ENCODE data around the gene UBAP1. TPM values are rescaled to one million over a fixed set of nuclear protein-coding genes. Genes with fewer than 3 reads are reported as not detected.
A peak's percentile ranks its signal among the peaks of the same experiment; 100 is the strongest.

Gene UBAP1
- total and polyA plus RNA-seq, 2 of the 4 experiments (the other 2 are of a cell fraction), result 30.6 to 37.0 TPM

GRCh38 chr9:34254141-34254913, 75.5 kb downstream of the UBAP1 start:
- Histone ChIP-seq H4K5ac (ENCODE audit: low read depth, low read length) (0 out of 2 replicates have a peak overlapping the region, but pooled peaks have one; percentile 19), H2BK20ac (ENCODE audit: low read depth, low read length) (peak overlapping the region; percentile 72), H4K20me1 (ENCODE audit: insufficient read depth, low read length) (peaks cover 6% of the 10 kb centered on the region), H3K18ac (ENCODE audit: low read depth, low read length) (no peak overlapping the region), H3K27ac (ENCODE audit: insufficient read depth, low read length) (peak overlapping the region; percentile 31; the same call in 1 of the 2 replicates), H3K27me3 (ENCODE audit: control insufficient read depth, insufficient read depth, low read length) (no peaks in the 10 kb centered on the region), H4K8ac (ENCODE audit: low read depth in 2 of 2, low read length in 2 of 2) (peak overlapping the region; percentile 4 to 75), H4K91ac (ENCODE audit: insufficient read depth, low read depth, low read length) (peak overlapping the region; percentile 82), H3K4me1 (ENCODE audit: control insufficient read depth, insufficient read depth, low read length) (peaks cover 22% of the 10 kb centered on the region), H3K23ac (ENCODE audit: low read depth, low read length) (peak overlapping the region; percentile 44; the same call in 1 of the 2 replicates), H3K4me2 (ENCODE audit: low read depth, low read length) (peak overlapping the region; percentile 41; the same call in 1 of the 2 replicates), H2AFZ (replicated peaks; ENCODE audit: low read length, poor library complexity) (peak overlapping the region; percentile 74), H3K4ac (ENCODE audit: low read depth, low read length) (peak overlapping the region; percentile 75), H2BK120ac (ENCODE audit: low read depth, low read length) (peak overlapping the region; percentile 56), H2BK5ac (ENCODE audit: low read depth, low read length, poor library complexity, severe bottlenecking) (peak overlapping the region; percentile 65), H3K9ac (ENCODE audit: low read depth, low read length) (no peak overlapping the region), H3K9me1 (ENCODE audit: insufficient read depth, low read length) (peaks cover 4% of the 10 kb centered on the region; the same call in 1 of the 2 replicates), H3K9me3 (ENCODE audit: control insufficient read depth, insufficient read depth, low read length) (no peaks in the 10 kb centered on the region), H3K79me1 (ENCODE audit: low read depth in 1 of 2, low read length in 2 of 2) (peaks cover 5 to 36% of the 10 kb centered on the region in 2 experiments; a peak in 2 of 4 replicates), H3K36me3 (ENCODE audit: control insufficient read depth, insufficient read depth, low read length) (peaks cover 31% of the 10 kb centered on the region), H2AK9ac (replicated peaks; ENCODE audit: low read depth, low read length, poor library complexity) (peak overlapping the region; percentile 78), H3K56ac (ENCODE audit: extremely low read depth, insufficient read depth, low read length) (no peak overlapping the region), H2AK5ac (ENCODE audit: low read depth, low read length) (peak overlapping the region; percentile 80), H3K14ac (replicated peaks; ENCODE audit: low read depth, low read length) (no peak overlapping the region; the same call in 1 of the 2 replicates), H3K4me3 (ENCODE audit: insufficient read depth, low read depth, low read length) (no peak overlapping the region), H2BK15ac (ENCODE audit: low read depth, low read length) (0 out of 3 replicates have a peak overlapping the region, but pooled peaks have one; percentile 27)
- WGBS, 2 experiments (ENCODE audit: extremely low coverage in 2 of 2, insufficient read length in 1 of 2), result 66% methylated on average over 5 of the region's 16 CpGs; no CpG with 5 or more reads in 1 of the 2 experiments
- dilution Hi-C loops (cut with HindIII; ENCODE audit: low sequenced_read_pairs, unreplicated experiment), result no loop called here
- in situ Hi-C loops (cut with MboI; ENCODE audit: low sequenced_read_pairs), result loop anchor here (5.0 kb wide), 1 partner anchor 127 kb away; the partner anchor contains the start of gene DCAF12
- BruUV-seq (replicated peaks), result no TSS peak
- DNase-seq, result peak; percentile 79
- peak; percentile 48 for TF ChIP-seq MAZ (IDR thresholded peaks at IDR 0.05; ENCODE audit: borderline replicate concordance, low read depth, low read length)
- peak; percentile 84 for TF ChIP-seq CEBPB (IDR thresholded peaks at IDR 0.05; ENCODE audit: low read depth, low read length)
- peak; percentile 43; the same call in 1 of the 2 replicates for TF ChIP-seq FOS (IDR thresholded peaks at IDR 0.05; ENCODE audit: low read depth, low read length)
- TF ChIP-seq POLR2A (IDR thresholded peaks at IDR 0.05; ENCODE audit: low read depth, low read length), result peak; percentile 46; the same call in 1 of the 2 replicates
- TF ChIP-seq MXI1 (IDR thresholded peaks at IDR 0.05; ENCODE audit: borderline replicate concordance, low read depth, low read length), result no peak
- CTCF ChIA-PET, result interaction anchor here (0.6 to 3.3 kb wide), 15 partner anchors 8 to 475 kb away, joined by 3 to 16 read pairs (median 4); partner anchors contain the start of gene UBAP1
- intact Hi-C loops (cut with micrococcal nuclease), result loop anchor here (2.0 kb wide), 2 partner anchors 74 to 124 kb away; partner anchors contain the start of genes KIF24 and NUDT2
- POLR2A ChIA-PET (ENCODE audit: unreplicated experiment), result interaction anchor here (0.6 kb wide), 1 partner anchor 38 kb away, joined by 9 read pairs; no protein-coding TSS in a partner anchor
- ATAC-seq (ENCODE audit: low read depth), result peak; percentile 62

Data from IMR-90 (cell line).